HFFc6 (cell line): ENCODE measurements around the gene SHKBP1. TPM values are rescaled to one million over a fixed set of nuclear protein-coding genes. Genes with fewer than 3 reads are reported as not detected.

Experiments used
- DNase-seq: peaks from one replicate; pipeline ENCODE4 v3.0.0-alpha.2; 2018
- H3K27ac Mint-ChIP-seq: 2 replicates; pipeline ENCODE4 v1.8.0; 2020; ENCODE audit warnings: mild to moderate bottlenecking, mixed read lengths
- H3K27me3 Mint-ChIP-seq: 2 replicates; pipeline ENCODE4 v1.8.0; 2021; ENCODE audit warnings: mild to moderate bottlenecking, moderate library complexity, mixed read lengths; ENCODE audit not compliant: insufficient read depth
- H3K36me3 Mint-ChIP-seq: 2 replicates; pipeline ENCODE4 v1.8.0; 2021; ENCODE audit warnings: low read depth, mixed read lengths
- H3K4me1 Mint-ChIP-seq: 2 replicates; pipeline ENCODE4 v1.8.0; 2020; ENCODE audit warnings: low read depth, mixed read lengths
- H3K4me3 Mint-ChIP-seq: 2 replicates; pipeline ENCODE4 v1.8.0; 2020; ENCODE audit warnings: mild to moderate bottlenecking, moderate library complexity, mixed read lengths
- H3K9me3 Mint-ChIP-seq: 2 replicates; pipeline ENCODE4 v1.8.0; 2020; ENCODE audit warnings: mild to moderate bottlenecking, mixed read lengths
- total RNA-seq, 6 experiments: library from RNA; stranded (reverse); fragmentation: NEBNext Ultra II Directional; extraction: Animal tissue kit (Norgen Biotek cat#: 25700); gene quantifications; 2 replicates in 1 of 6; 3 replicates in 5 of 6; pipeline ENCODE4 v1.2.3, GENCODE V29; 2021
- TF ChIP-seq, protein P1 (sequence below): fragments of 200-600 bp; sonication (generic); IDR thresholded peaks from 2 replicates; pipeline ENCODE4 v1.5.0; 2021; ENCODE audit warnings: antibody characterized with exemption, mild to moderate bottlenecking

Gene SHKBP1
- total RNA-seq, 6 experiments from 2014 or later, result 58.5 to 95.2 (median 83.0) TPM

DNA sequence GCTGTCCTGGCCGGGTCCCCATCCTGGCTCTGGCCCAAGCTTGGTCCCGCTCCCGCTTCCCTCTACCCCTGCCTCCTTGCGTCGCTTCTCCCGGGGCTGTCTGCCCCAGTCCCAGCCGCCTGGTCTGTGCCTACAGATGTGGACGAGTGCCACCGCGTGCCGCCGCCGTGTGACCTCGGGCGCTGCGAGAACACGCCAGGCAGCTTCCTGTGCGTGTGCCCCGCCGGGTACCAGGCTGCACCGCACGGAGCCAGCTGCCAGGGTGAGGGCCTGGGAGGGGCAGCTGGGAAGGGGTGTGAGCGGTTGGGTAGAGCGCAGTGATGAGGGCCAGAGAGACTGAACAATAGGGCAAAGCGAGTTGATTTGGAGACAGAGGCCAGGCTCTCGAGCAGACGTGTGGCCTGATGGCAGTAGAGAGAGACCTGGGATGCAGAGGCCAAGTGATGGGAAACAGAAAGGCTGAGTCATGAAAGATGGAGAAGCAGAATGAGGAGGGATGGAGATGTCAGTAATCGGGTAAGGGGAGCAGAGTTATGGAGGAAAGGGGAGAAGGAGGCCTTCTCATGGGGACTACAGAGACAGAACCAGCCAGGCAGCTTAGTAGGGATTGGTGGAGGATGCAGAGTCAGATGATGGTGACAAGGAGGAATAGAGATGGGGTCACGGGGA is 33.9 kb downstream of the SHKBP1 start:
- no peak for DNase-seq
- Mint-ChIP-seq H3K27ac (peak overlapping the region; percentile 79; the same call in 1 of the 2 replicates), H3K4me3 (peak overlapping the region; percentile 83)

DNA sequence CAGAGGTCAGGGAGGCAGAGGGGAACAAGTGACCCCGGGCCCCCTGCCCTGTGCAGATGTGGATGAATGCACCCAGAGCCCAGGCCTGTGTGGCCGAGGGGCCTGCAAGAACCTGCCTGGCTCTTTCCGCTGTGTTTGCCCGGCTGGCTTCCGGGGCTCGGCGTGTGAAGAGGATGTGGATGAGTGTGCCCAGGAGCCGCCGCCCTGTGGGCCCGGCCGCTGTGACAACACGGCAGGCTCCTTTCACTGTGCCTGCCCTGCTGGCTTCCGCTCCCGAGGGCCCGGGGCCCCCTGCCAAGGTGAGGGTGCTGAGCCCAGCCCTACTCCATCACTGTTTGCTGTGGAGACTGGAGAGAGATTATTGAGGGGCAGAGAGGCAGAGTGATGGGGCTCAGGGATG is 34.4 kb downstream of the SHKBP1 start:
- no peaks in the 10 kb centered on the region; the same call in 1 of the 2 replicates for H3K27me3 Mint-ChIP-seq

More for the DNA sequence above, 33.9 kb downstream of the SHKBP1 start:
- H3K27me3 Mint-ChIP-seq, result no peaks in the 10 kb centered on the region; the same call in 1 of the 2 replicates
- TF ChIP-seq, protein P1, sequence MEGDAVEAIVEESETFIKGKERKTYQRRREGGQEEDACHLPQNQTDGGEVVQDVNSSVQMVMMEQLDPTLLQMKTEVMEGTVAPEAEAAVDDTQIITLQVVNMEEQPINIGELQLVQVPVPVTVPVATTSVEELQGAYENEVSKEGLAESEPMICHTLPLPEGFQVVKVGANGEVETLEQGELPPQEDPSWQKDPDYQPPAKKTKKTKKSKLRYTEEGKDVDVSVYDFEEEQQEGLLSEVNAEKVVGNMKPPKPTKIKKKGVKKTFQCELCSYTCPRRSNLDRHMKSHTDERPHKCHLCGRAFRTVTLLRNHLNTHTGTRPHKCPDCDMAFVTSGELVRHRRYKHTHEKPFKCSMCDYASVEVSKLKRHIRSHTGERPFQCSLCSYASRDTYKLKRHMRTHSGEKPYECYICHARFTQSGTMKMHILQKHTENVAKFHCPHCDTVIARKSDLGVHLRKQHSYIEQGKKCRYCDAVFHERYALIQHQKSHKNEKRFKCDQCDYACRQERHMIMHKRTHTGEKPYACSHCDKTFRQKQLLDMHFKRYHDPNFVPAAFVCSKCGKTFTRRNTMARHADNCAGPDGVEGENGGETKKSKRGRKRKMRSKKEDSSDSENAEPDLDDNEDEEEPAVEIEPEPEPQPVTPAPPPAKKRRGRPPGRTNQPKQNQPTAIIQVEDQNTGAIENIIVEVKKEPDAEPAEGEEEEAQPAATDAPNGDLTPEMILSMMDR, result no peak
- H3K36me3 Mint-ChIP-seq, result no peaks in the 10 kb centered on the region
- H3K4me1 Mint-ChIP-seq, result peaks cover 28% of the 10 kb centered on the region
- H3K9me3 Mint-ChIP-seq, result no peaks in the 10 kb centered on the region

DNA sequence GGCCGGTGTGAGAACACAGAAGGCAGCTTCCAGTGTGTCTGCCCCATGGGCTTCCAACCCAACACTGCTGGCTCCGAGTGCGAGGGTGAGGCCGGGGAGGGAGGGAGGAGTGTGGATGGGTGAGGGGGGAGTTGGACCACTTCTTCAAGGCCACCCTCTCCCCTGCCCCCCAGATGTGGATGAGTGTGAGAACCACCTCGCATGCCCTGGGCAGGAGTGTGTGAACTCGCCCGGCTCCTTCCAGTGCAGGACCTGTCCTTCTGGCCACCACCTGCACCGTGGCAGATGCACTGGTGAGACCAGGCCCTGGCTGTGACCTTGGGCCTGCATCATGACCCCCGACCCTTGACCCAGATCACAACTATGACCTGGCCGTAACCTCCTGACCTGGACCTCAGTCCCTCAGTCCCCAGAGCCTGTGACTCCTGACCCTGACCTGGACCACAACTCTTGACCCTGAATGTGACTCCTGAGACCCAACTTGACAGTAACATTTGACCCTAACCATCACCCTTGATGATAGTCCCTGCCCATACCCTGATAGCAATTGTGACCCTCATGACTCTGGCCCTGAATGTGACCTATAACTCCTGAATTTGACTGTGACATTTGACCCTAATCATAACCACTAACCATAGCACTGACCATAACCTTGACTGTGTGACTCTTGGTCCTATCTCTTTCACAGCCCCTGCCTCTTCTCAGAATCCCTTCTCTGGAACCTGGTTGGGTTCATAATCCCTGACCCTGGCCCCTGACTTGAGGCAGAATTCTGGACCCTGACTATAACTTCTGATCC is 35.4 kb downstream of the SHKBP1 start:
- no peak for DNase-seq
- H3K27me3 Mint-ChIP-seq, result peaks cover 1% of the 10 kb centered on the region
- H3K4me3 Mint-ChIP-seq, result no peak overlapping the region
- TF ChIP-seq, protein P1, result no peak
- H3K9me3 Mint-ChIP-seq, result no peaks in the 10 kb centered on the region
- no peaks in the 10 kb centered on the region for H3K36me3 Mint-ChIP-seq
- H3K4me1 Mint-ChIP-seq, result peaks cover 28% of the 10 kb centered on the region
- H3K27ac Mint-ChIP-seq, result no peak overlapping the region

More for the DNA sequence above, 34.4 kb downstream of the SHKBP1 start:
- no peaks in the 10 kb centered on the region for H3K9me3 Mint-ChIP-seq
- H3K27ac Mint-ChIP-seq, result no peak overlapping the region
- no peak for DNase-seq
- no peaks in the 10 kb centered on the region for H3K36me3 Mint-ChIP-seq
- peaks cover 28% of the 10 kb centered on the region for H3K4me1 Mint-ChIP-seq
- H3K4me3 Mint-ChIP-seq, result no peak overlapping the region
- TF ChIP-seq, protein P1, result no peak

DNA sequence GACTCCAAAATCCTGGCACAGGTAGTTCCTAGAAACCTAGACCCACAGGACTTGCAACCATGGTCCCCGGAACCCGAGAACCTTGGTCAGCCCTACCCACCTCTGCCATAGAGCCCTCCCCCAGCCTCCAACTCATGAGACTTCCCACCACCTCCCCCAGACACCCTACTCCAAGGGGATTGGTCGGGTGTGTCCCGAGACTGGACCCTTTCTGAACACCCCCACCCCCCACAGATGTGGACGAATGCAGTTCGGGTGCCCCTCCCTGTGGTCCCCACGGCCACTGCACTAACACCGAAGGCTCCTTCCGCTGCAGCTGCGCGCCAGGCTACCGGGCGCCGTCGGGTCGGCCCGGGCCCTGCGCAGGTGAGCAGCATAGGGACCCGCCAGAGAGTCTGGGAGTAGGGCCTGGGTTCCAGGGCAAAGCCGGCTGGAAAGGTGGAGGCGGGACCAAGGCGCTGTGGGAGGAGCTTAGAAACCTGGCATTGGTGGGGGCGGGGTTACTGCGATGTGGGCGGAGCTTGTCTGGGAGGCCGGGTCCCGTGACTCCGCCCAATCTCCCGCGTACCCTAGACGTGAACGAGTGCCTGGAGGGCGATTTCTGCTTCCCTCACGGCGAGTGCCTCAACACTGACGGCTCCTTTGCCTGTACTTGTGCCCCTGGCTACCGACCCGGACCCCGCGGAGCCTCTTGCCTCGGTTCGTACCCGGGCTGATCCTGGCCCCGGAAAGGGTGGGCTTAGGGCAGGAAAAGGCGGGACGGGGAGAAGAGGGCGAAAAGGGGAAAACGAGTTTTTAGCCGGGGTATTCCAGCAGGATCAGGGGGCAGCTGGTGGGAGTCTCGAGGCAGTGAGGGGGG is 36.4 kb downstream of the SHKBP1 start:
- H3K9me3 Mint-ChIP-seq, result no peaks in the 10 kb centered on the region
- TF ChIP-seq, protein P1, result no peak
- no peak for DNase-seq
- peak overlapping the region; percentile 91 for H3K4me3 Mint-ChIP-seq
- H3K36me3 Mint-ChIP-seq, result no peaks in the 10 kb centered on the region
- H3K27ac Mint-ChIP-seq, result peak overlapping the region; percentile 94
- peaks cover 1% of the 10 kb centered on the region for H3K27me3 Mint-ChIP-seq
- H3K4me1 Mint-ChIP-seq, result peaks cover 28% of the 10 kb centered on the region
